ENCODE data around the gene DACT3.

The DACT3 gene

DNA sequence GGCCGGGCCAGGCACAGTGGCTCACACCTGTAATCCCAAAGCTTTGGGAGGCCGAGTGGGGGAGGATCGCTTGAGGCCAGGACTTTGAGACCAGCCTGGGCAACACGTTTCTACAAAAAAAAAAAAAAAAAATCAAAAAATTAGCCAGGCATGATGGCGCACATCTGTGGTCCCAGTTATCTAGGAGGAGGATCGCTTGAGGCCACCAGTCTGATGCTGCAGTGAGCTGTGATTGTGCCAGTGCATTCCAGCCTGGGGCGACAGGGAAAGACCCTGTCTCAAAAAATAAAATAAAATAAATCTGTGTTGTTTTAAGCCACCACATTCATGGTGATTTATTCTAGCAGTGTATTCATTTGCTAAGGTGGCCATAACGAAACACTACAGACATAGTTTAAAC lies 4.1 kb upstream of the DACT3 start:
- DNase-seq: no peak
- ATAC-seq: no peak

DNA sequence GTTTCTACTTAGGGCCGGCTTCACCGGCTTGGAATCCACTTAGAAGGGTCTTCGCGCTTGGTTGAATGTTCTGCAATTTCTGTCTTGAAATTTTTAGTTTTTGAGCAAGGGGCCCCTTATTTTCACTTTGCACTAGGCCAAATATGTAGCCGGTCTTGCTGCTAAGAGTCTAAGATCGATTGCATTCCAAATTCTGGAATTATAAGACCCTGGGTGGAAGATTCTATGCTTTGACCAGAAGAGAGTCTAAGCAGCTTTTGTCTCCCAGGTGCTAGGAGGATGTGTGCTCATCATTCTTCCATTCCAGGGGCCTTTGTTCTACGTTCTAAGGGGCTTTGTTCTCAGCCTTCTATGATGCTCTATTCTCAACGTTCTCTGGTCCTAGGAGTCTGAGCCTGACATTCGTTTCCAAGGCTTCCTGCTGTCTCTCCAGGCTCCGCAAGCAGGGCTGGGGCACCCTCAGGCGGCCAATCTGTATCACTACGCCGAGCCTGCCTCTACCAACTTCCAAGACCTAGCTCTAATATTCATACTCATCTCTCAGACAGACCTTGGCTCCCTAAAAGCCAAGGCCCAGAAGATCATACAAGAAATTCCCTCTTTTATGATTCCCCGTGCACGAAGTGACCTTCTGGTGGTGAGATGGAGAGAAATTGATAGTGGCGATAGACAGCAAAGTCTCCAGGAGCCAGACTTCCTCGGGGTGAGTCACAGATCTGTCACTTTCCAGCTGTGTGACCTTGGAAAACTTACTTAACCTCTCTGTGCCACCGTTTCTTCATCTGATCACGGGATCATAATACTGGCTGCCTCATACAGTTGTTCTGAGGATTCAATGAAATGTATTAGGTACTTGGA lies 982 bp upstream of the DACT3 start:
- peak; percentile 79 for DNase-seq
- peak; percentile 60 for ATAC-seq

DNA sequence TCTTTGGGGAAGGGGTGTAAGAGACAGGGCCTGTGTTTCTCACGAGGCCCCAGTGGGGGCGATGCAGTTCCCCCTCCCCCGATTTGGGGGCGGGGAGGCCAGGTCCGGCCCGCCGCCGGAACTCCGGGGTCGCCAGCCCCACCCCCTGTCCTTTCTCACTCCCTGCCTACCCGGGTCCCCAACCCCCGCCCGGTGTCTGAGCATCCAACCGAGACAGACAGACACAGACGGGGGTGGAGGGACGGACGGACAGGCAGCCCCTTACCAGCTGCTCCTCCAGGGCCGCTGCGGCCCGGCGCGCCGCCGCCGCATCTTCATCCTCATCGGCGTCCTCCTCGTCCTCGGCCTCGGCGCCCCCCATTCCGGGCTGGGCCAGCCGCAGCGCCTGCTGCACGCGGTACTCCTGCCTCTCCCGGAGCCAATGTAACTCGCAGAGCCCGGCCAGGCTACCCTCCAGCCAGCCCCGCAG lies 397 bp downstream of the DACT3 start:
- ATAC-seq (no peak), DNase-seq (no peak)

DNA sequence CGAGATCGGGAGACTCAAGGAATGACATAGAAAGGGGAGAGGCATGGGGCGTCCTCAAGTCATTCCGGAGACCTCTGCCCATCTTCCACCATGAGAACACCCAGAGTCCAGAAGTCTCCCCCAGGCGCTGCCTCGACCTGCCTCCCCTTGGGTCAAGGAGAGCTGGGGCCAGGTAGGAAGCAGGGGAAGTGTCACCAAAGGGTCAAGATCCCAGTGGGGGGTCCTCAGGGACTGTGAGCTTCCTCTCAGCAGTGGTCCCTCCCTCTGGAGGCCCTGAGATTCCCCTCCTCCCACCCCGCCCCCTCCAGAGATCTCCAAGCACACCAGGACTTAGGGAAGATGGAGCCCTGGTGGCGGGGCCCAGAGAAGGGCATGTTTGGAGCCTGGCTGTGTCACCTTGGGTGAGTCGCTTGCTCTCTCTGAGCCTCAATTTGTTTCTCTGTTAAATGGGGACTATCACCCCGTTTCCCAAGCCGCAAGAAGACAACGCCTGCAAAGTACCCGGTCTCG lies 919 bp downstream of the DACT3 start:
- ATAC-seq: no peak
- peak; percentile 17 for DNase-seq

DNA sequence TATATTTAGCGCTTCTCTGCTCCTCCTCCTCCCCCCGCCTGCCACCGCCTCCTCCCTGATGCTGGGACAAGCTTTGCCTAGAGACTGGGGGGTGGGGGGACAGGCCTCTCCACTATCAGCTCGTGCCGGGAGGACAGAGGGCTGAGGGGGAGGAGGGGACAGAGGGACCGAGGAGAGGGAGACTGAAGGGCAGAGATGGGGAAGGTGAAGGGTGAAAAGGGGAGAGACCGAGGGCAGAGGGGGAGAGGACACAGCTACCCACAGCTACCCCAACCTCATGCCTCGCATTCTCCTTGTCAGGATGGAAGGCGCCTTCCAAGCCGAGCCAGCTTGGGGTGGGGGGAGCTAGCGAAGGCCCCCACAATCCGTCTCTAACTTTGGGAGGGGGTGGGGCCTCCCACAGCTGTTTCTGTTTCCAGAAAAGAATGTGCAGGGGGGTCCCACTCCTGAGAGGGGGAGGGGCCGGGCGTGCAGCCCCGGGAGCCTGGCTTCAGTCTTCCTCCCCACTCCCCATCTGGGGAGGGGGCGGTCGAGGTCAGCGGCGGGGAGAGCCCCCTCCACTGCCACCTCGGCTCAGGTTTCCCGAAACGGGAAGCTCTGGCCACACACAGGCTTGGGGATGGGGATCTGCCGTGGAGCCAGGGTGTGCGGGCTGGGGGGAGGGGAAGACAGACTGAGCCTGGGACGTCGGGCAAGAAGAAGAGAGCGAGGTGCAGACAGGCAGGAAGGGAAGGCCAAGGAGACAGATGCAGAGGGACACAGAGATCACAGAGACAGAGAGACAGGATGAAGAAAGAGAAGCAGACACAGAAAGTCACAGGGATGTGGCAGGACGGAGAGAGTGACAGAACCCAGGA lies 1.6 kb downstream of the DACT3 start:
- ATAC-seq (no peak), DNase-seq (peak; percentile 29)

DNA sequence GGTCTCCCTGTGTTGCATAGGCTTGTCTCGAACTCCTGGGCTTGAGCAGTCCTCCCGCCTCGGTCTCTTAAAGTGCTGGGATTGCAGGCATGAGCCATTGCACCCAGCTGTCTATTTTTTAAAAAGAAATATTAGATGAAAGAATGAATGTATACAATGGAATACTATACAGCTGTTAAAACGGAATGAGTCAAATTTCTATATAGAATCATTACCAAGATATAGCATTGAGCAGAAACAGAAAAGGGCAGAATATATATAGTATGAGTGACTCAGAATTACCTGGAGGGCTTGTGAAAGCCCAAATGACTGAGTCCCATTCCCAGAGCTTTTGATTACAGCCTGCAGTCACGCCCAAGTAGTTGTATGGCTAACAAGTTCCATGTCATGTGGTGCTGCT lies 4.4 kb downstream of the DACT3 start:
- ATAC-seq (peak; percentile 3), DNase-seq (peak; percentile 24)

DNA sequence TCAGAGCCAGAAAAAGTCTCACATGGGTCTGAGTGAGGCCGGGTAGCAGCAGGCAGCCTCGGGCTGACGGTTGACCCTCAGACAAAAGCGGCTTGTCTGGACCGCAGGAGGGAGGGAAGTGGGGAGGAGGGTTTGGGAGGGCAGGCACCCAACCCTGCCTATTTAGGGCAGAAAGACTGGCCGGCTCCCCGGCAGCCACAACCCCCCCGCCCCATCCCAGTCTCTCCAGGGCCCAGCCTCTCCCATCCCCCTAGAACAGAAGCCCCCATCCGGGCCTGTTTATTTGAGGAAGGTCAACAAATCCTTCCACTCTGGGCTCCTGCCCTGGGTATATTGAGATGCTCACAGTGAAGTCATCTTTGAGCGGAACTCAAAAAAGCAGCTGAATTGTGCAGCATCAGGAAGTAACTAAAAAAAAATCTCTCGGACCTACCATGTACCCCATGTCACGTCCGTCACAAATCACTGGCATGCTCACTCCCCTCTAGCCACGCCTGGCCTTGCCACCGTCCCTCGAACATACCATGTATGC lies 6.3 kb downstream of the DACT3 start:
- no peak for ATAC-seq
- DNase-seq: no peak

DNA sequence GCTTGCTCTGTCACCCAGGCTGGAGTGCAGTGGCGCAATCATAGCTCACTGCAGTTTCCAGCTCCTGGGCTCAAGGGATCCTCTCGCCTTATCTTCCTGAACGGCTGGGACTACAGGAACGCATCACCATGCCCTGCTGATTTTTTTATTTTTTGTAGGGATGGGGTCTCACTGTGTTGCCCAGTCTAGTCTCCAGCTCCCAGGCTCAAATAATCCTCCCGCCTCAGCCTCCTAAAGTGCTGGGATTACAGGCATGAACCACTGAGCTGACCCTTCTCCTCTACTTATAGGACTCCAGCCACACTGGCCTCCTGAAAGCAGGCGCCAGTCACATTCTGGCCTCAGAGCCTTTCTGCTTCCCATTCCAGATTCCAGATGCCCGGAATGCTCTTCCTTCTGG lies 10.5 kb downstream of the DACT3 start:
- ATAC-seq (no peak), DNase-seq (no peak)

DNA sequence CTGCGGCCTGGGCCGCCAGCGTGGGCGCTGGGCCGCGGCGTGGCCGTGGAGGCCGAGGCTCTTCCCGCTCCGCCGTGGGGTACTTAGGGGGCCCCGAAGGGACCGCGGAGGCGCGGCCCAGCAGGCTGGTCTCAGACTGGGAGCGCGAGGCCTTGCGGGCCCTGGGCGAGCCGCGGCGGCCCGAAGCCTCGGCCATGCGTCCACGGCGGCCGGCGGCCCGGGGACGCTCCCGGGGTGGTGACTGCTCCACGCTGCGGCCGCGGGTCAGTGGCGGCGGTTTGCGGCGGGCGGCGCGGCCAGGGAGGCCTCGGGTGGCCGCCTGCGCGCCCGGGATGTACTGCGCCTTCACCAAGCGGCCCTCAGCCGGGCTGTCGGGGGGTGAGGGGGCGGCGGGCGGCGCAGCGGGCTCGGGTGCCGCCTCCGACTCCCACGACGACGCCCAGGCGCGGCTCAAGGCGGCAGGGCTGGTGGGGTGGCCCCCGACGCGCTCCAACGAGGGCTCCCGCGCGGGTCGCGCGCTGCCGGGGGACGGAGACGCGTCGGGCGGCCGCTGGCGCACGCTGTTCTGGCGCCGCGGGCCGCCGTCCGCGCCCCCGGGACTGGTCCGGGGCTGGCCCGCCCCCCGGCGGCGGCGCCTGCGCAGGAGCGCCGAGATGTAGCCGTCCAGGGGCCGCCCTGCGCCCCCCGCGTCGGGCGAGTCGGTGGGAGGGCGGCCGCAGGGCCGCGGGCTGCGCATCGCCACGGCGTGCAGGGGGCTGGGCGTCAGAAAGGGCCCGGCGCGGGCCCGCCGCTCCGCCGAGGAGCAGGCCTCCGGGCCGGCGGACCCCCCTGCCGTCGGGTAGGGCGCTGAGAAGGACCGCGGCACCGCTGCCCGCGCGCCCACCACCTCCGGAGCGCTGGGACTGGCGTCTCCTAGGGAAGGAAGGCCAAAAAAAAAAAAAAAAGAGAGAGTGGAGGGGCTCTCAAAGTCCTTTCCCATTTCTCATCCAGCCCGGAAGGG lies 11.7 kb downstream of the DACT3 start:
- ATAC-seq: no peak

DNA sequence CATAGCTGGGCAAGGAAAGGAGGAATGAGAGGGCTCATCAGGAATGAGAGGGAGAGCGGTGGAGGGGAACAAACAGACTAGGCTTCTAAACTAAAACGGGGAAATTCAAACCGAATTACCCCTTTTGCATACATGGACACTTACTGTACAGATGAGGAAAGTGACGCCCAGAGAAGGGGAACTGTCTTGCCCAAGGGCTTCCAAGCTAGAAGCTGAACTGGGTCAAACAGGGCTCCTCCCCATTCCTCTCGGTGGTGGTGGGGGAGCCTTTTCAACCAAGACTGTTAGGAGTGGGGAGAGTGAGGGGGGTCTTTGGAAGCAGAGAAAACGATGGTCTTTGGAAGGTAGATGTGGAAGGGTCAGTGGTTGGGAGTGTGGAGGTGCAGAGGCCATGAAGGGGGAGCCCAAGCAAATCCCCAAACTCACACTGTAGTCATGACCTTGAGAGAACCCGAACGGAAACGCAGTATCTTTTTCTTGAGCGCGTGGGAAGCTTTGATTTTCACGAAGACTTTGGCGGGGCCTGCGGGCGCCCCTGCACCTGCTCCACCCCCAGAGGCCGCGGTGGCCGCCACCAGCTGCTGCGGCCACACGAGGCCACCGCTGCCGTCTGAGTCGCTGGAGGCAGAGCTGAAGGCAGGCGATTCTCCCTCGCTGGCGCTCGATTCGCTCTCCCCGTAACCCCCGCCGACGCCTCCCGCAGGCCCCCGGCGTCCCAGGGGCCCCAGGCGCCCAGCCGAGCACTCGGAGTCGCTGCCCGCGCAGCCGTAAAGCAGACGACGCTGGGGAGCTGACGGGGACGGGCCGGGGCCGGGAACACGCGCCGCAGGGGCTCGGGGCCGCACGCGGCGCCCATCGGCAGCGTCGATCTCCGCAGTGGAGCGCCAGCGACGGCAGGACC lies 12.7 kb downstream of the DACT3 start:
- ATAC-seq (peak; percentile 37), DNase-seq (no peak)

More for the DNA sequence above, 11.7 kb downstream of the DACT3 start:
- DNase-seq: no peak

DNA sequence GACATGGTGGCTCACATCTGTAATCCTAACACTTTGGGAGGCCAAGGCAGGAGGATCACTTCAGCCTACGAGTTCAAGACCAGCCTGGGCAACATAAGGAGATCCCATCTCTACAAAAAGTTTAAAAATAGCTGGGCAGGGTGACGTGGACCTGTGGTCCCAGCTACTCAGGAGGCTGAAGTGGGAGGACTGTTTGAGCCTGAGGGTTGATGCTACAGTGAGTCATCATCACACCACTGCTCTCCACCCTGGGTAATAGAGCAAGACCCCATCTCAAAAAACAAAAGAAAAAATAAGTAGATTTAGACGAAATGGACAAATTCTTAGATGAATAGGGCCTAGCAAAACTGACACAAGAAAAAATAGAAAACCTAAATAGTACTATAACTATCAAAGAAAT lies 14.6 kb downstream of the DACT3 start:
- DNase-seq (no peak), ATAC-seq (no peak)

DNA sequence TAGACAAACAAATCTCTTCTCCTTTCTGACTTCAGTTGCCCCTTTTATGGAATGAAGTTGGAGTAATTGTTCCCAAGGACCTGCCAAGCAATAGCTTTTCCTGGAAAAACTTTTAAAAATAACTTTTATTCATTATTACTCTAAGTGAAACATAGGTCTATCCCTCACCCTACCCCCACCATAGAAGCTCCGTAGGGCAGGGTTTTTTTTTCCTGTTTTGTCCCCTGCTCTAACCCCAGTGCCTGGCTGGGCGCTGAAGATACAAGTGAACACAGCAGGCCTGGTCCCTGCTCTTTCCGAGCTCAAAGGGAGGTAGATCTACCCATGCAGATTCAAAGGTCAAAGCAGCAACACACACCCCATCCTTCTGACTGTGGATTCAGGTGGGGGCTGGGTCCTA lies 16.3 kb downstream of the DACT3 start:
- no peak for ATAC-seq

DNA sequence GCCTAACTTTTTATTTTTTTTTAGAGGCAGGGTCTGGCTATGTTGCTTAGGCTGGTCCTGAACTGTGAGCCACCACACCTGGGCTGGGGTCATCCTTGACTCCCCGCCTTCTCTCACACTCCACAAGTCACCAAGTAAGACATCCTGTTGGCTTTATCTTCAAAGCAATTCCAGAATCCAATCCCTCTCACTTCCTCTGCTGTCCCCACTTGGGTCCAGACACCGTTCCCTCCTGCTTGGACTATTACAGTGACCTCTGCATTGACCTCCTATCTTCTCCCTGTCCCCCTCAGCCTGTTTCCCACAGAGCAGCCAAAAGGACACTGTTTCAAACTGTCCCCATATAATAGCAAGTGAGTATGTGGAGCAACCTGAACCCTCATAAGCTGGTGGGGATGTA lies 20.3 kb downstream of the DACT3 start:
- ATAC-seq (no peak), DNase-seq (no peak)

More for the DNA sequence above, 16.3 kb downstream of the DACT3 start:
- DNase-seq: no peak

DNA sequence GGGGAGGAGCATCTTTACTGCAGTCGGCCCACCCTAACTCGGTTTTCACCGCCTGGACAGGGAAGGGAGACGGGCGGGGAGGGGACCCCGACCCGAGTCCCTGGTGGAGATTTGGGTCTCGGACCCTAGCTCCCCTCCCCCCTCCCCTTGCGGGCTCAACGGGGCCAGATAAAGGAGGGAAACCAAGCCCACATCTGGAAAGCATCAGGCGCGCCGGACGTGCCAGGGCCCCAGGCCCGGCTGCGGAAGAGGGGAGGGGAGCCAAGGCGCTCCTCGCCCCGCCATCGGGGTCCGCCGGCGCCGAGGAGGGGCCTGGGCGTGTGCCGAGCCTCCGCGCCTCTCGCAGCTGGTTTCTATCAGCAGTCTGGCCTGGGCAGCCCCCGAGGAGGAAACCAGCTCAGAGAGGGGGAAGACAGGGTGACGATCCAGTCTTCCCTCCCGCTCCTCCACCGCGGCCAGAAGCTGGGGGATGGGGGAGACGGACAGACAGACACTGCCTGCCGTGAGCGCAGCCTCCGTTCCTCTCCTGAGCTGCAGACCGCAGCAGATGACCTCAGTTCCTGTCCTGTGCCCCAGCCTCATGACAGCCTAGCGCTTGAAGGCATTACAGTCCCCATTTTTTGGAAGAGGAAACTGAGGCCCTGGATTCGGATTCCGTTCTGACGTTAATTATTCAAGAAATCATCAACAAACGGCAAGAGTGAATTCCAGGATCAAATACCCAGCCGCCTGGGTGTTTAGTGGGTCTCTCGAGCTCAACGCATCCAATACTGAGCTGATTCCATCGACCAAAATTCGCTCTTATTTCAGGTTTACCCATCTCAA lies 21.4 kb downstream of the DACT3 start:
- ATAC-seq: no peak
- no peak for DNase-seq

DNA sequence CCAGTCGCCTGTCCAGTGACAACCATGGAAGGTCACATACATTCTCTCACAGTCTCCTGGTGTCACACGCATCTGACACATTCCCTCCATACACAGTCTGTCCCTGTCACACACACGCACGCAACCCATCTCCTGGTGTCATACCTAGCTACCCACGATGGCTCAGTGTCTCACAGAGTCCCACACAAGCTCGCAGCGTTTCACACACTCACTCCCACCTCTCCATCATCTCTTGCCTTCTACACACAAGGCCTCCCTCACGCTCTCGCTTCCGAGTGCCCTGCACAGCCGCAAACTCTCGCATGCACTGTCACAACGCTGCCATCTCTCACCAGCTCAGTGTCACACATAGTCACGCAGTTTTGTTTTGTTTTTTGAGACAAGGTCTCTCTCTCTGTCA lies 23.8 kb downstream of the DACT3 start:
- DNase-seq (no peak), ATAC-seq (no peak)

DNA sequence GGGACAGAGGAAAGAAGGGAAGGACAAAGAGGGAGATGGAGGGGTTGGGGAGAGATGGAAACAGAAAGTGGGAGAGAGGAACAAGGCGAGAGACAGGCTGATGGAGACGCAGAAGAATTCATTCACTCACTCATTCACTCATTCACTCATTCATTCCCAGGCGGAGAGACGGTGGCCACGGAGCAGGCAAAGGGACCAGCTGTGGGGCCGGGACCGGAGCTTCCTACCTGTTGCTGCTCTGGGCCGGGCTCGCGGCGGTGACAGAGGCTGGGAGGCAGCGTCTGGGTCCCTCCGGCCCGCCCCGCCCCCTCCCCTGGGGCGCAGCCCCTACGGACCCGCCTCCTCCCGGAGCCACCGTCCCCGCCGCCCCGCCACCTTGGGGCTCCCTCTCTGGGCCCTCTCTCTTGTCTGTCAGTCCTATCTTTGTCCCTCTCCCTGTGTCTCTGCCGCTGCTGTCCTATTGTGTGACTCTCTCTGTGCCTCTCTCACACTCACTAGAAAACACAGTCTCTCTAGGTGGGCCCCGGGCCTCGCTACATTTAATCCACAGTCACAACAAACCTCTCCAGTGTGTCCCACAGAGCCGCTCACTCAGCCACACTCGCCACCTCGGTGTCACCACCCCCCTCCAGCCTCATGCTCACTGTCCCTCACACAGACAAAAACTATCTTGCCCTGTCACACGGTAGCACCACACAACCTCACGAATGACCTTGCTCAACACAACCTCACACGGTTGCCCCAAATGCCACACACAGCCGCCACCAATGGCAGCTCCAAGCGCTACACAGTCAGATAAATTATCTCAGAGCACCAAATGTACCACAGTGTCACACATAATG lies 24.8 kb downstream of the DACT3 start, which contains the start of gene GNG8:
TSS of gene GNG8 (minus strand) at position 283 of the 842 bp plus-strand sequence. CDS start 1,520 bp downstream, outside the sequence.
- ATAC-seq (peak; percentile 3), DNase-seq (peak; percentile 64)

DNA sequence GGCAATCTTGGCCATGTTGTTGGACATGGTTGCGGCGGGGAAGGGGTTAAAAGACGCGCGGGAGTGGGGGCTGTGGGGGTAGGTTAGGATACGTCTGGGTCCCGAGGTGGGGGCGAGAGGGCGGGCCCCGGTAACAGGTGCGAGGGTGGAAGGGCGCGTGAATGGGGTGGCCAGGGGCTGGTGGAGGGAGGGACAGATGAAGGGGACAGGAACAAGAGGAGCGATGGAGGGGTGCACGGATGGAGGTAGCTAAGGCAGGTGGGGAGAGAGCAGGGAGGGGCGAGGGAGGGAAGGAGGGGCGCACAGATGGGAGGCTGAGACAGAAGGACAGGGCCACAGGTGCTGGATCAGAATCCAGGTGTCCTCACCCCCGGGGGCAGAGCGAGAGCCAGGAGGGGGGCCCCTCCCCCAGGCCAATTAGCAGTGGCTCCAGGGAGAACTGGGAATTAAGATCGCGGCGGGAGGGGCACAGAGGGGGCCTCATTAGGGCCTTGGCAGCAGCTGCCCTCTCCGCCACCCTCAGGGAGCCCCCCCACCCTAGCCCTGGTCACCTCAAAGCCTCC lies 26.2 kb downstream of the DACT3 start:
- ATAC-seq: no peak
- DNase-seq: no peak
